A549 treated with AZD2906 at 1 μM for 4 hours (cell line): ENCODE measurements around the gene GALNT12. TPM values are rescaled to one million over a fixed set of nuclear protein-coding genes. Genes with fewer than 3 reads are reported as not detected.

Experiments
- total RNA-seq: library from RNA; stranded (reverse); fragments of 200-300 nt; extraction: Qiagen RNA extraction; gene quantifications from 5 replicates; pipeline ENCODE4 v1.2.3, GENCODE V29; 2022

GALNT12 gene
- total RNA-seq = 3.0 to 4.3 TPM (median 3.5 TPM) in 5 replicates

GRCh38 chr9:98807070-98807813 lies at the start of gene GALNT12:
GALNT12 (plus strand) TSS chr9:98807670; CDS start chr9:98807699, 29 bp downstream.

GRCh38 chr9:98796364-98797101 lies 10.9 kb upstream of the GALNT12 start, which contains the start of gene ANKS6:
ANKS6 (minus strand) TSS chr9:98796555; CDS start chr9:98796491, 64 bp downstream.

Other genes starting within 250 kb of the GALNT12 start
- gene GABBR2, start 98.7 kb upstream of the GALNT12 start, total RNA-seq = 0.11 to 0.25 TPM (median 0.14 TPM) in 5 replicates
- gene ANKS6, start 11.1 kb upstream of the GALNT12 start, total RNA-seq = 11.5 to 21.8 TPM (median 21.1 TPM) in 5 replicates
- gene COL15A1, start 136.2 kb downstream of the GALNT12 start, total RNA-seq = 0.53 to 0.87 TPM (median 0.57 TPM) in 5 replicates